ENCODE results near the gene NDUFB4.
"Not testable (repeated sequence)": the region's sequence is repeated elsewhere in the genome, so short reads cannot be mapped to it uniquely, and the experiment has no call there.

Gene NDUFB4

GRCh38 chr3:120568598-120568997 lies 27.5 kb upstream of the NDUFB4 start:
- DNase-seq (ENCODE audit: low read depth, low spot score): no peak
- no peak overlapping the region for H3K4me3 ChIP-seq (ENCODE audit: low read length)

- DNase-seq (ENCODE audit: low read depth, low spot score): no peak
These were observed 26.7 kb upstream of the NDUFB4 start for GRCh38 chr3:120569222-120570057.

GRCh38 chr3:120572027-120572426 lies 24.1 kb upstream of the NDUFB4 start:
- no peak overlapping the region for H3K4me3 ChIP-seq (ENCODE audit: low read length)
- no peak for DNase-seq (ENCODE audit: low read depth, low spot score)

More at GRCh38 chr3:120569222-120570057, 26.7 kb upstream of the NDUFB4 start:
- no peak overlapping the region for H3K4me3 ChIP-seq (ENCODE audit: low read length)

GRCh38 chr3:120587332-120587975 lies 8.7 kb upstream of the NDUFB4 start:
- DNase-seq (ENCODE audit: low read depth, low spot score): no peak
- H3K4me3 ChIP-seq (ENCODE audit: low read length): no peak overlapping the region

- no peak for DNase-seq (ENCODE audit: low read depth, low spot score)
- H3K4me3 ChIP-seq (ENCODE audit: low read length): peak overlapping the region; percentile 96
These were observed 384 bp upstream of the NDUFB4 start for GRCh38 chr3:120595788-120596115.

GRCh38 chr3:120596853-120597223 lies 702 bp downstream of the NDUFB4 start:
- peak overlapping the region; percentile 96 for H3K4me3 ChIP-seq (ENCODE audit: low read length)
- DNase-seq (ENCODE audit: low read depth, low spot score): no peak

GRCh38 chr3:120597445-120598049 lies 1.4 kb downstream of the NDUFB4 start:
- no peak for DNase-seq (ENCODE audit: low read depth, low spot score)
- peak overlapping the region; percentile 96 for H3K4me3 ChIP-seq (ENCODE audit: low read length)

- DNase-seq (ENCODE audit: low read depth, low spot score): no peak
- H3K4me3 ChIP-seq (ENCODE audit: low read length): no peak overlapping the region
These were observed 3.1 kb downstream of the NDUFB4 start for GRCh38 chr3:120599211-120599610.

GRCh38 chr3:120601554-120601953 lies 5.4 kb downstream of the NDUFB4 start:
- DNase-seq (ENCODE audit: low read depth, low spot score): no peak

GRCh38 chr3:120602682-120603081 lies 6.5 kb downstream of the NDUFB4 start:
- no peak overlapping the region for H3K4me3 ChIP-seq (ENCODE audit: low read length)

More at GRCh38 chr3:120601554-120601953, 5.4 kb downstream of the NDUFB4 start:
- H3K4me3 ChIP-seq (ENCODE audit: low read length): no peak overlapping the region

GRCh38 chr3:120604382-120604781 lies 8.2 kb downstream of the NDUFB4 start:
- H3K4me3 ChIP-seq (ENCODE audit: low read length): no peak overlapping the region
- no peak for DNase-seq (ENCODE audit: low read depth, low spot score)

More at GRCh38 chr3:120602682-120603081, 6.5 kb downstream of the NDUFB4 start:
- DNase-seq (ENCODE audit: low read depth, low spot score): no peak

GRCh38 chr3:120604784-120605183 lies 8.6 kb downstream of the NDUFB4 start:
- no peak overlapping the region for H3K4me3 ChIP-seq (ENCODE audit: low read length)
- DNase-seq (ENCODE audit: low read depth, low spot score): no peak

- no peak overlapping the region for H3K4me3 ChIP-seq (ENCODE audit: low read length)
- DNase-seq (ENCODE audit: low read depth, low spot score): no peak
These were observed 12.4 kb downstream of the NDUFB4 start for GRCh38 chr3:120608506-120608905.

- DNase-seq (ENCODE audit: low read depth, low spot score): no peak
- H3K4me3 ChIP-seq (ENCODE audit: low read length): no peak overlapping the region
These were observed 18.6 kb downstream of the NDUFB4 start for GRCh38 chr3:120614765-120615164.

- no peak for DNase-seq (ENCODE audit: low read depth, low spot score)
- H3K4me3 ChIP-seq (ENCODE audit: low read length): no peak overlapping the region
These were observed 19.9 kb downstream of the NDUFB4 start for GRCh38 chr3:120615847-120616609.

- not testable (repeated sequence) for DNase-seq (ENCODE audit: low read depth, low spot score); H3K4me3 ChIP-seq (ENCODE audit: low read length)
These were observed 20.6 kb downstream of the NDUFB4 start for GRCh38 chr3:120616745-120617144.

GRCh38 chr3:120622457-120622856 lies 26.3 kb downstream of the NDUFB4 start:
- no peak overlapping the region for H3K4me3 ChIP-seq (ENCODE audit: low read length)
- no peak for DNase-seq (ENCODE audit: low read depth, low spot score)

- peak; percentile 40 for DNase-seq (ENCODE audit: low read depth, low spot score)
- H3K4me3 ChIP-seq (ENCODE audit: low read length): no peak overlapping the region
These were observed 27.0 kb downstream of the NDUFB4 start for GRCh38 chr3:120622870-120623726.

- no peak for DNase-seq (ENCODE audit: low read depth, low spot score)
These were observed 27.6 kb downstream of the NDUFB4 start for GRCh38 chr3:120623727-120624093.

More at GRCh38 chr3:120623727-120624093, 27.6 kb downstream of the NDUFB4 start:
- H3K4me3 ChIP-seq (ENCODE audit: low read length): no peak overlapping the region

Measured in Jurkat, Clone E6-1 (cell line).